Kidney capillary endothelial cell (primary cell): ENCODE measurements around the gene GLT6D1.

Experiments
- DNase-seq: peaks from one replicate; pipeline ENCODE4 v3.0.0-alpha.2; 2018; ENCODE audit warnings: low spot score

The GLT6D1 gene

DNA sequence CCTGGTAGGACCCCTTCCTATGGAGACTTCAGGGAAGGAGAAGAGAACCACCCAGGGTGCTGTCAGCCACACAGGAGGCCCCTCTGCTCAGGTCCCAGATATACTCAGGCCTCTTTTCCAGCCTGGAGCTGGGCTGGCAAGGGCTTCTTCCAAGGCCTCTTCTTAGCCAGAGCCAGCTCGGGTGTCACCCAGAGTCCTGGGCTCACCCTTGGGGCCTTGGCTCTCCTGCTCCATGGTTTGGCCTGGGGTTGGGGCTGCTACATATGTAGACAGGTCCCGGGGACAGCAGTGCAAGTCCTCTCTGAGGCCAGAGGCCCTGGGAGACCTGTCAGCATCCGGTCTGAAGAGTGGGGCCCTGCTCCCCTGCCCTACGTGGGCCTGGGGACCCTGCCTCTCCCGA lies 55.0 kb downstream of the GLT6D1 start:
- DNase-seq: no peak

- no peak for DNase-seq
These were observed 55.7 kb downstream of the GLT6D1 start for GRCh38 chr9:135583688-135584011.

DNA sequence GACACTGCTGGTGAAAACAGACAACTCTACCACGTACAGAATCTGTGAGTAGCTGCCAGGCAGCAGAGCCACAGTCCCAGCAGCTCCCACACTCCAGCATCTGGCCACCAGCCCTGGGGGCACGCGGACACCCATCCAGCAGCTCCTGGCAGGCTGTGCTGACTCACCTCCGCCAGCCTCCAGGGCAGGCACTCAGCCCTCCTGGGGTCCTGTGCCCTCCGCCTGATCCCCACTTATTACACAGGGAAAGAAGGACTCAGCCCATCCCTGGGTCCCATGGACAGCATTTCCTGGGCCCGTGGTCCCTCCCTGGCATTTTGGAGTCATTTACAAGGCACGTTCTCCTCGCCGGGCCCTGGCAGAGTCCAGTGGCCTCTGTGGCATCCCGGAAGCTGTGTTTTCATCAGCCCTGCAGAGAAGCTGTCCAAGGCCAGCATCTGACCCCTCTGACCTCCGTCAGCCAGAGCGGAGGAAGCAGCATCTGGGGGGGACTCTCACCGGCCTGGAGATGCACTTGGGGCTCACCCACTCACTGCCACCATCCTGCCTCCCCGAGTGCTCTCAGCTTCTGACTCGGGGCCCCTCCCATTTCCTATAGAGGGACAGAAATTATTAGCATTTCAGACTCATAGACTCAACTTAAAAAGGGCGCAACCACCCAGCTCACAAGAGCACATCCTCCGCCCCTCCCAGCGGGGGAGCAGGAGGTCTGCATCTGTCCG lies 56.2 kb downstream of the GLT6D1 start:
- DNase-seq: no peak

- no peak for DNase-seq
These were observed 56.8 kb downstream of the GLT6D1 start for GRCh38 chr9:135582541-135582940.

DNA sequence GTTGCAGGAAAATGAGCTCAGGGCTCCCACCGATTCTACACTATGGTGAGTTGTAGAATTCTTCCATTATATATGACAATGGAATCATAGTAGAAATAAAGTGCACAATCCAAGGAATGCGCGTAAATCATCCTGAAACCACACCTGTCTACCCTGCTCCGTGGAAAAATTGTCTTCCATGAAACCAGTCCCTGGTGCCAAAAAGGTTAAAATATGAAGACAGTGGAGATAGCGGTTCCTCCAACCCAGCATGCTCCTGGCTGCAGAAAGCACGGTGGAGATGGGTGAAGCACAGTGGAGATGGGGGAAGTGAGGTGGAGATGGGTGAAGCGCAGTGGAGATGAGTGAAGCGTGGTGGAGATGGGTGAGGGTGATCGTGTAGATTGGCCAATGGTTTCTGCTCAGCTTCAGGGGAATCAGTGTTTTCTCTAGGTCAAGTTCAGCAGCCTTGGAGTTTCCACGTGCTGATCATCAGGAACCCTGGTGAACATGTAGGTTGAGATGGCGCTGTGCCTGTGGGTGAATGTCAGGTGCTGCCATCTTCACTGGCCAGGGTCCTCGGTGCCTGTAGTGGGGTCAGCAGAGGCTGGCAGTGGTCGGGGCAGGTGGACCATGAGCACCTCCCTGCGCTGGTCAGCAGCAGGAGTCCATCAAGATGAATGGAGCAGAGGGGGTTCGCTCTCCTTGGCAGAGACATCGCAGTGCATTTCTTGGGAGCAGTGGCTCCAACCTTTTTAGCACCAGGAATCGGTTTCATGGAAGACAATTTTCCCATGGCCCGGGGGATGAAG lies 57.5 kb downstream of the GLT6D1 start:
- DNase-seq: no peak

DNA sequence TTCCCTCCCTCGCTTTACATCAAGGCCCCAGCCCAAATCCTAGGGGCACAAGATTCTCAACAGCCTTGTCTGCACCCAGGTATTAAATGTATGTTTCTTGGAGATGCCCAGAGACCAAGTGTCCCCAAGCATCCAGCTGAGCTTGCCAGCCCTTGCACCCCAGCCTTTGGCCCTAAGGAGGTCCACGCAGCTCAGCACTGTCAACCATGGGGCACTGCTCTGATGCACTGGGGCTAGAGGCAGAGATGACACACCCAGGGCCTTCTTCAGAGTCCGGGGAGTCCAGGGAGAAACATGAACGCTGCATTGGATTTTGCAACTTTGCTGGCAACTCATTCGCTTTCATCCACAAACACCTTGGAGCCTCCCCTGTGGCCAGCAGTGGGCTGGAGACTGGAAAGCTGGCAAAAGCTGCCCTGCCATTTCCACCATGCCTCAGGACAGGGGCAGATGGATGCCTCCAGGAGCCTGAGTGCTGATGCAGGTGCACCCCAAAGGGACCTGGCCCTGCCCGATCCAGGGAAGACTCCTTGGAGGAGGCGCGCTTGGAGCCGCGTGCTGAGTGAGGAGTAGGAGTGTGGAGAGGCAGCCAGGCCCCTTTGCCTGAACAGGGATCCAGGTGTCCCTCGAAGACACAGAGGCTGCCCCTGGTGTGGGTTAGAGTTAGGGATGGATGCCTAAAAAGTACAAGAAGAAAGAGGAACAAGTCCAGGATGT lies 58.5 kb downstream of the GLT6D1 start:
- DNase-seq: no peak

DNA sequence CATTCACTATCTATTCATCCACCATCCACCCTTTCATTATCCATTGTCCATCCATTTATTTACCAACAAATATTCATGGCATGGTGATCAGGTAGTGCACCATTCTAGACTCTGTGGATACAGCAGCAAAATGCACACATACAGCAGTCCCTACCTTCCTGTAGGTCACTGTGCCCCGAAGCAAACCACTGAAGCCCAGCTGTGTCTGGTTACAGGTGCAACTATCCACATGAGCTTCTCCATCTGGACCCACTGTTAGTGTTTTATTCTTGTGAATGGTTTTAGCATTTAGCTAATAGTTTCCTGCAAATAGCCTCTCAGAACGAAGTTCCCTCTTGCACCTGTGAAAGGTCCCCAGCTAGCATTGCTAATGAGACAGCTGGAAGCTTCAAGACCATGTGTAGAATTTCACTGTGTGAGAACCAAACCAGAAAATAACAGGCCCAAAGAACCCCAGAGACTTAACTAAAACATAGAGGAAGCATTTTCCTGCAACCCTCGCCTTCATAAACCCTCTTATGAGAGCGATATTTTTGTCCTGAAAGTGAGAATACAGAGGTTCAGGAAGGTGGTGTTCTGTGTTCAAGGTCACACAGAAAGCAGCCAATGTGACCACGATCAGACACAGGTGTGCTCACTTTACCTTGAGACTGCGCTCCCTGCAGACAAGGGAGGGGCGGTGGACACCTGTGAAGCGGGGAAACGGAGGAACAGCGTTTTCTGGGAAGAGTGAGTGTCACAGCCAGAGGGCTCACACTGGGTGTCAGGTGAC lies 59.3 kb downstream of the GLT6D1 start:
- DNase-seq: no peak

- DNase-seq: no peak
These were observed 60.0 kb downstream of the GLT6D1 start for GRCh38 chr9:135579356-135579755.

- no peak for DNase-seq
These were observed 62.1 kb downstream of the GLT6D1 start for GRCh38 chr9:135577256-135577655.

DNA sequence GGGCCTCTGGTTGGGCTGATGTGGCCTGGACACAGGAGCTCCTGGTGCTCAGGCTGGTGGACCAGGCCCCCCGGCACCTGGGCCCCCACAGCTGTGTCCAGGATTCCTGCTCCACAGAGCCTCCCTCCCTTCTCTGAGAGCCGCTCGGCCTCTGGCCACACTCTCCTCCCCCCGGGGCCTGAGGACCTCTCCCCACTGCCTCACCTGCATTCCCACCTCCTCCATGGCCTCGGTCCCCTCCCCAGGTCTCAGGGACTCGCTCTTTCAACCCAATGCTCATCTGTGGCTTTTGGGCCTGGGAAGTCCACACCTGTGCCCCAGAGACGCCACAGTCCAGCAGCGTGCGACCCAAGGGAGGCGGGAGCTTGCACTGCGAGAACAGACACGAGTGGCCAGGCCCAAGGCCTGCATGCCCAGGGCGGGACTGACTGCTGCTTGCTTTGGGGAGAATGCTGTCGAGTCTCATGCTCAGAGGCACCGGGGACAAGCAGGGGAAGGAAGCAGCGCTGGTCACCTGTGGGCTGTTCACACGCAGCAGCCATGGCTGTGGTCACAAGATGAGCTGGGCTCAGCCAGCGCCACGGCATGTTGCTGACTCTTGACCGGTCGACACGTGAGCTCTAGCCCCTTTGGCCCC lies 63.2 kb downstream of the GLT6D1 start:
- no peak for DNase-seq

GRCh38 chr9:135574943-135575342 lies 64.4 kb downstream of the GLT6D1 start:
- DNase-seq: no peak

GRCh38 chr9:135574331-135574730 lies 65.0 kb downstream of the GLT6D1 start:
- no peak for DNase-seq
